ENCODE data around the gene TTC39B. TPM values are rescaled to one million over a fixed set of nuclear protein-coding genes. Genes with fewer than 3 reads are reported as not detected.

TTC39B gene
- total RNA-seq, 6 donors from 2014 or later: 16.7 to 35.7 (median 29.9) TPM

- DNase-seq (peak; percentile 88), ATAC-seq (ENCODE audit: low FRiP score in 2 of 2) (peak; percentile 68 to 75)
- WGBS, 2 donors: 3 to 14% methylated on average over 16 to 32 of the region's 32 CpGs
- Histone ChIP-seq H3K36me3 (no peaks in the 10 kb centered on the region), H3K27ac (peak overlapping the region; percentile 86 to 91 (median 90)), H3K4me1 (peaks cover 6 to 21% (median 17%) of the 10 kb centered on the region in 4 donors), H3K4me3 (peak overlapping the region; percentile 86 to 99 (median 92)), H3K9me3 (no peaks in the 10 kb centered on the region), H3K27me3 (no peaks in the 10 kb centered on the region)
- TF ChIP-seq POLR2AphosphoS5 (IDR thresholded peaks at IDR 0.05) (peak; percentile 15 to 36), EP300 (IDR thresholded peaks at IDR 0.05) (no peak), POLR2A (IDR thresholded peaks at IDR 0.05) (peak in 1 of 4 donors; percentile 38)
- TF ChIP-seq, protein P1, sequence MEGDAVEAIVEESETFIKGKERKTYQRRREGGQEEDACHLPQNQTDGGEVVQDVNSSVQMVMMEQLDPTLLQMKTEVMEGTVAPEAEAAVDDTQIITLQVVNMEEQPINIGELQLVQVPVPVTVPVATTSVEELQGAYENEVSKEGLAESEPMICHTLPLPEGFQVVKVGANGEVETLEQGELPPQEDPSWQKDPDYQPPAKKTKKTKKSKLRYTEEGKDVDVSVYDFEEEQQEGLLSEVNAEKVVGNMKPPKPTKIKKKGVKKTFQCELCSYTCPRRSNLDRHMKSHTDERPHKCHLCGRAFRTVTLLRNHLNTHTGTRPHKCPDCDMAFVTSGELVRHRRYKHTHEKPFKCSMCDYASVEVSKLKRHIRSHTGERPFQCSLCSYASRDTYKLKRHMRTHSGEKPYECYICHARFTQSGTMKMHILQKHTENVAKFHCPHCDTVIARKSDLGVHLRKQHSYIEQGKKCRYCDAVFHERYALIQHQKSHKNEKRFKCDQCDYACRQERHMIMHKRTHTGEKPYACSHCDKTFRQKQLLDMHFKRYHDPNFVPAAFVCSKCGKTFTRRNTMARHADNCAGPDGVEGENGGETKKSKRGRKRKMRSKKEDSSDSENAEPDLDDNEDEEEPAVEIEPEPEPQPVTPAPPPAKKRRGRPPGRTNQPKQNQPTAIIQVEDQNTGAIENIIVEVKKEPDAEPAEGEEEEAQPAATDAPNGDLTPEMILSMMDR (IDR thresholded peaks at IDR 0.05): no peak
Observed at GRCh38 chr9:15306068-15306756, 804 bp downstream of the TTC39B start.

DNA sequence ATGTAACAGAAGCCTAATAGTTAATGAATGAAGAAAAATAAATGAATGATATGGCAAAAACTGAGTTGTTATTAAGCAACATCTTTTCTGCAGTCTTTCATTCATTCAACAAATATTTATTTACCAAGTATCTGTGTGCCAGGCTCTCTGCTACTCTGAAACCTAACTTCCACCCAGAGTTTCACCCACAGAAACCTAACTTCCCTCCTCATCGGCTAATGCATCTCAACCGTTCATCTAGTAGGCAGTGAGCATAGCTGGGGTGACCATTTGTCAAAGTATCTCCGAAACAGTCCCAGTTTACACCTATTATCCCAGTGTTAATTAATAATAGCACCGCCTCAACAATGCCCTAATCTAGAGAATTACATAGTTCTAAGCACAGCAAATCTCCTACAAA lies 1.5 kb downstream of the TTC39B start:
- Histone ChIP-seq H3K4me1 (peaks cover 6 to 21% (median 18%) of the 10 kb centered on the region in 4 donors), H3K9me3 (no peaks in the 10 kb centered on the region), H3K36me3 (no peaks in the 10 kb centered on the region), H3K4me3 (peak overlapping the region in 3 of 4 donors; percentile 87 to 99 (median 96)), H3K27ac (peak overlapping the region; percentile 86 to 91 (median 90)), H3K27me3 (no peaks in the 10 kb centered on the region)
- 75 to 81% methylated on average over 4 of the region's 4 CpGs for WGBS, 2 donors
- ATAC-seq (ENCODE audit: low FRiP score in 2 of 2): no peak
- no peak for DNase-seq
- TF ChIP-seq, protein P1 (IDR thresholded peaks at IDR 0.05): no peak
- TF ChIP-seq POLR2A (IDR thresholded peaks at IDR 0.05): no peak
- TF ChIP-seq EP300 (IDR thresholded peaks at IDR 0.05): no peak
- TF ChIP-seq POLR2AphosphoS5 (IDR thresholded peaks at IDR 0.05): no peak

- peak overlapping the region in 1 of 4 donors; percentile 91 for H3K27ac ChIP-seq
- peaks cover 6 to 21% (median 19%) of the 10 kb centered on the region in 4 donors for H3K4me1 ChIP-seq
- no peaks in the 10 kb centered on the region for H3K9me3 ChIP-seq
- ATAC-seq (ENCODE audit: low FRiP score in 2 of 2): no peak
- 77 to 86% methylated on average over 1 of the region's 1 CpG for WGBS, 2 donors
- TF ChIP-seq, protein P1 (IDR thresholded peaks at IDR 0.05): no peak
- no peak for TF ChIP-seq EP300 (IDR thresholded peaks at IDR 0.05)
- no peak for TF ChIP-seq POLR2AphosphoS5 (IDR thresholded peaks at IDR 0.05)
- TF ChIP-seq POLR2A (IDR thresholded peaks at IDR 0.05): no peak
- no peaks in the 10 kb centered on the region for H3K27me3 ChIP-seq
- H3K4me3 ChIP-seq: no peak overlapping the region
- no peak for DNase-seq
- H3K36me3 ChIP-seq: no peaks in the 10 kb centered on the region
Observed at GRCh38 chr9:15304632-15305031, 2.4 kb downstream of the TTC39B start.

DNA sequence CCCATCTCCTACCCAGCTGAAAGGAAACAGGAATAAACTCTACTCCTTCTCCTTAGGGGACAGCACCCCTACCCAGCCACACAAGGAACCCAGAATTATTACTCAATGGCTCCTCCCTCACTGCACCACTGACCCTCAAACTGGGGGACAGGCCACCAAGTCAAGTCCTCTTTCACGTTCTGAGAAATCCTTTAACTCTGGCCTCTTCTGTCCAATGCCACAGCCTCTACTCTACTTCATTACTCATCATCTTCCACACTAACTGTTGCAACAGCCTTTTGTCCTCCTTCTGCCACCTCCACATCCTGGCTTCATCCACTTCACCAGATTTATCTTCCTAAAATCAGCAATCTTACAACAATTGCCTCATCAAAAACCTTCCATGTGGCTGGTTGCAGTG lies 6.8 kb downstream of the TTC39B start:
- Histone ChIP-seq H3K27me3 (no peaks in the 10 kb centered on the region), H3K4me3 (no peak overlapping the region), H3K27ac (peak overlapping the region in 2 of 4 donors; percentile 43 to 49), H3K9me3 (no peaks in the 10 kb centered on the region), H3K36me3 (no peaks in the 10 kb centered on the region), H3K4me1 (peaks cover 11 to 26% (median 17%) of the 10 kb centered on the region in 4 donors)
- TF ChIP-seq EP300 (IDR thresholded peaks at IDR 0.05) (no peak), POLR2AphosphoS5 (IDR thresholded peaks at IDR 0.05) (no peak), POLR2A (IDR thresholded peaks at IDR 0.05) (no peak)
- TF ChIP-seq, protein P1 (IDR thresholded peaks at IDR 0.05): no peak
- ATAC-seq (ENCODE audit: low FRiP score in 2 of 2): peak in 1 of 2 donors; percentile 43
- no peak for DNase-seq
- 55 to 61% methylated on average over 1 of the region's 1 CpG for WGBS, 2 donors
